HG03045 (cell line): ENCODE results near the gene IGFBP6.
"Not testable (repeated sequence)": the region's sequence is repeated elsewhere in the genome, so short reads cannot be mapped to it uniquely, and the experiment has no call there.

ENCODE experiments used
- ATAC-seq: cut with Tn5 transposase; IDR thresholded peaks from one replicate; pipeline ENCODE4 v1.9.1; 2021; ENCODE audit warnings: mild to moderate bottlenecking, moderate library complexity; ENCODE audit not compliant: unreplicated experiment

IGFBP6 gene

DNA sequence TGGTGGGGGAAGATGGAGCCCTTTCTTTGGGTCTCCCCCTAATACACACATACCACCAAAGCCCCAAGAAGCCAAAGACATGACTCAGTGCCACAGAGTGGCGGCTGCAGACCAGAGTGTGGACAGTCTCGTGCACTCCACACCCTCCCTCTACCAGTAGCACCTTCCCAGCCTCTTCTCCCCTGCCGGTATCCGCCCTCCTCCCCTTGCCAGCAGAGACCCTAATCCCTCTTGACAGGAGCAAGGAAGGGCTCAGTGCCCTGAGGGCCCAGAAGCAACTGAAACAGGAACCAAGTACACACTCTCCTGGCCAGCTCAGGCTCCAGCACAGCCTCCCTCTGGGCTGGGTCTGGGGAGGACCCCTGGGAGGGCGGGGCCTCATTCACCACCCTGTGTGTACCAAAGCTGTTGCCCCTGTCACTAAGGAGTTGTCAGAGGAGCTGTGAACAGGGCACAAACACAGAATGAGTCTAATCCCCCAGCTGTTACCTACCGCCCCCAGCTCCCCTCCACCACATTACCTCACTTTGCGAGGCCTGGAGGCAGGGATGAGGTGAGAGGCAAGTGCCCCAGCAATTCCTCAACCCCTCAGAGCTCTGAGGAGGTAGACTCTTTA is 26.5 kb upstream of the IGFBP6 start:
- no peak for ATAC-seq

DNA sequence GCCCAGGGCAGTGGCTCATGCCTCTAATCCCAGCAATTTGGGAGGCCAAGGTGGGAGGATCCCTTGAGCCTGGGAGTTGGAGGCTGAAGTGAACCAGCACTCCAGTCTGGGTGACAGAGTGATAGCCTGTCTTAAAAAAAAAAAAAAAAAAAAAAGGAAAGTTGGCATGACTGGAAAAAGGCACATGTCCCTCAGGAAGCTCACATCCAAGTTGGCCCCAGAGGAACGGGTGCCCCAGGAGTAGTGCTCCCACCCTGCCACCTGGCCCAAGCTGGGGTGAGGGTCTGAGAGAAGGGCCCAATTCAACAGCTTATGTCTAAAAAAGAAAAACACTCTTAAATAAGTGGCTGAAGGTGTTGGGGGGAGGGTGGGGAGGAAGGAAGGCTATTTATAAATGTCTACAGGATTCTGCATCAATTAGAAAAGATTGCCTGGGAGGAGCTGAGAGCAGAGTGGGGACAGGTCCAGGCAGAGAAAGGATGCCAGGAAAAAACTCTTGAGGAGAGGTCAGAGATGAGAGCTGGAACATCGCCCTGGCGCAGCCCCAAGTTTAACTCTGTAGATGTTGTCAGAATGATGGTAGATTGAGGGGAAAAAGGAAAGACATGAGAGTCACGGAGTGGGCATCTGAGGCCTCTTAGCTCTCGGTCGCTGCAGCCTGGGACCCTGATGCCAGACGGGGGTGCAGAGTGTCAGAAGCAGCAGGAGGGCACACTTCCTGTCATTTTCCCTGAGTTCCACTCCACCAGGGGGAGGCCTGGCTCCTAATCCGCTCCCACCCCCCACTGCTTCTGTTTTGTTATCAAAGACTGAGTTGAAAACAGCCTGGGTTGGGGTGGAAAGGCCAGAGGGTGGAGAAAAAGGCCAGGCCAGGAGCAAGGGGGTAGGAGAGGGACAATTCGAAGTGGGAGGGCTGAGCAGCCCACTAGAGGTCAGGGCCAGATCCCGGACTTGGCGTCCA is 25.6 kb upstream of the IGFBP6 start:
- ATAC-seq: no peak

DNA sequence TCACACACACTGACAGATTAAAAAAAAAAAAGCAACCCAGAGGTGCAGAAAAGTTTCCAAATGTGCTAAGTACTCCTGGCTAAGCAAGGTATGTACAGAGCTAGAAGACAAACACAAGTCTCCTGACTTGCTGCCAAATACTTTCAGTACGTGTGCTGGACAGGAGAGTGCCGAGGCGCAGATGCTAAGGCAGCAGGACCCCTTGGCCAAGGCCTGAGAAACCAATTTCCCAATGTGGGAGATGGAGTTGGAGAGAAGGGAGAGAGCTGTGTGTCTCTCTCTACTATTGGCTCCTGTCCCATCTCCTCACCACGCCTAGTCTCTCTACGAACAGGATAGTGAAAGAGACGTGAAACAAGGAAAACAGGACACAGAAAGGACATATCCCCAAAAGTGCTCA is 23.6 kb upstream of the IGFBP6 start:
- ATAC-seq: no peak

DNA sequence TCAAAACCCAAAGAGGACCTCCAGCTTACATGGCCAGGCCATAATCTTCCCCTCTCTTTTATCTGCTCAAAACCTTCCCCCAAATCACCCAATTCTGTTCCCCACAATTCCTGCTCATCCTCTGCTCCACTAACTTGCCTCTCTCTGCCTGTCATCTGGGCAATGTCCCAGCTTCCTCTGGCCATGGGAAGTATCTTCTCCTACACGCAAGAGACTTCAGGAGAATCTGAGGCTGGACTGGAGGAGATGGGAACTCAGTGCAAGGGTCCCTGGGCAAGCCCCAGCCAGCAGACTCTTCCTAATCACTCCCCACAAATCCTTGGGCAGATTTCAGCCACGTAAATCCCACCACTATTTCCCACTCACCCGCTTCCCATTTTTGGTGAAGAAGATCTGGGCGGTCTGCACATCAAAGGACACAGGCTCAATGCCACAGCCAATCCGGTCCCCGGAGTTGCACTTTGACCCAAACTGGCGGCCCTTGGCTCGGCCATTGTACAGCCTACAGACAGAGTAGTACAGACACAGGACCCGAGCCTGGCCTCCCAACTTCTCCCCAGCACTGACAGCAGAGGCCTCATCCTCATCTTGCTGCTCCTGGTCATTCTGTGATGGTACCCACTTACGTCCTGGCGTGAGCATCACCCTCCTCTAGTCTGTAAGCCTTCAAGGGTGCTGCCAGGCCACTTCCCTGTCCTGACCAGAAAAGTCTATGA is 23.0 kb upstream of the IGFBP6 start:
- ATAC-seq: no peak

DNA sequence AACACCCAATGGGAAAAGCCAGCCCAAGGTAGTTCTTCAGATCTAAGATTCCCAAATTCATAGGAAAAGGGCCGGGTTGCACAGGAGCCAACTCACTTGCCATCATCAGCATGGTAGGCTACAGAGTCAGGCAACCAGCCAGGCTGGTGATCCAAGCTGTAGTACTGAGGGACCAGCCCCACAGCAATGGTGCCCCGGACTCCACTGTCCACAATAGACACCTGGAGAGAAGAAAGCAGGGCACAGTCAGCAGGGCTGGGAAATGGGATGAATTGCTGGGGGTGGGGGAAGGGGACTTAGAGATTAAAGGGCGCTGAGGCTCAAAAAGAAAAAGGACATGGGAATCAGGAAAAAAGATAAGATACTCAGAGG is 22.5 kb upstream of the IGFBP6 start:
- no peak for ATAC-seq

DNA sequence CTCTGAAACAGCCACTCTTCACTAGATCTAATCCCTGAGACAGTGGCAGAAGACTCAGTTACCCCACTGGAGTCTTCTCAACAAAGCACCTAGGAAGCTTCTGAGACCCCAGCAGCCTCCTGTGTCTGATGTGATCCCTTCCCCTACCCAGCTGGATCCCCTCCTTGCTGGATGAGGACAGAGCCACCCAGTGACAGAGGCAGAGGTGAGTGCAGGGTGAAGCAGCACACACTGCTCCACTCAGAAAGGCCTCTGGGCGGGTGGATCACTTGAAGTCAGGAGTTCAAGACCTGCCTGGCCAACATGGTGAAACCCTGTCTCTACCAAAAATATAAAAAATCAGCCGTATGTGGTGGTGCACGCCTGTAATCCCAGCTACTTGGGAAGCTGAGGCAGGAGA is 21.0 kb upstream of the IGFBP6 start:
- ATAC-seq: no peak

DNA sequence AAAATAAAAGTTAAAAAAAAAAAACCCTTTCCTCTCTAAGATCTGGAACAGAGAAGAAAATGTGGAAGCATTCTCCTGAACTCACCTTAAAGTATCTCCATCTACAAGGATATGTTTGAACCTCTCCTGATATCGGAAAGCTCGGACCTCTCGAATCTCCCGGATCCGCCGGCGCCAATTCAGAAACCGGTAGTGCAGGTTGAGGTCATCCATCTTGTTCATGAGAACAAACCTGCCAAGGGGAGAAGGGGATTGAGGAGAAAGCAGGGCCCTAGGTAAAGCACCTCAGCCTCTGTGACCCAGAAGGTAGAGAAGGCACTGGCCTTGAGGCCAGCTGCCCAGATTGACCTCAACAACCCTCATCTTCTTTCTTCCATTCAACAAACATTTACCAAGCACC is 20.4 kb upstream of the IGFBP6 start:
- no peak for ATAC-seq

DNA sequence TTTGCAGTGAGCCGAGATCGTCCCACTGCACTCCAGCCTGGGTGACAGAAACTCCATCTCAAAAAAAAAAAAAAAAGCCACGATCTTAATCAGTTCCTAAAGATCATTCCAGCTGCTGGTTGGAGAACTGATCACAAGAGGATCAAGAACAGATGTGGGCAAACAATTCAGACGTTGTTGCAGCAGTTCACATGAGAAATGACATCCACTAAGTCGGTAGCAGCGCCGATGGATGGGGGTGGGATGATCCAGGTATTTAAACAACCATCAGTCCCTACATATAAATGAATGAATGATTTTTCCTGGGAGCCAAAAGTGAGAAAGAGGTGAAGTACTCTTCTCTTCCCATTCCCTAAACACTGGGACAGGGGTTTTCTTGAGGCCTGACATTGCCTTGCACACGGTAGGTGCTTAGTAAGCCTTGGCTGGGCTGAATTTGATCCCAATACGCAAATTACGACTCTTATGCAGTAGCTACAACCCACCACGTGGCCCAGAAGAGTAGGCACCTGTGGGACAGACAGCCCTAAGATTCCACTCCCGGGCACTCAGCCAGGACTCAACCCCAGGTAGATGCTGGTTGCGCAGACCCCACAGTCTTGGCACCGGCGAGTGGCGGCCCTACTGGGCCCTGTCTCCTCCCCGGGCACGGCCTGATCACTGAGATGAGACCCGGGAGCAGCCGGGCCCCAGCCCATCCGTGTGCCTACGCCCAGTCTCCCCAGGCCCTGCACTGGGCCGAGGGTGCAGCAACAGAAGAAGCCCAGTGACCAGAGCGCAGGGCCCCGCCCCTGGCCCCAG is 18.8 kb upstream of the IGFBP6 start:
- ATAC-seq: peak; percentile 26

DNA sequence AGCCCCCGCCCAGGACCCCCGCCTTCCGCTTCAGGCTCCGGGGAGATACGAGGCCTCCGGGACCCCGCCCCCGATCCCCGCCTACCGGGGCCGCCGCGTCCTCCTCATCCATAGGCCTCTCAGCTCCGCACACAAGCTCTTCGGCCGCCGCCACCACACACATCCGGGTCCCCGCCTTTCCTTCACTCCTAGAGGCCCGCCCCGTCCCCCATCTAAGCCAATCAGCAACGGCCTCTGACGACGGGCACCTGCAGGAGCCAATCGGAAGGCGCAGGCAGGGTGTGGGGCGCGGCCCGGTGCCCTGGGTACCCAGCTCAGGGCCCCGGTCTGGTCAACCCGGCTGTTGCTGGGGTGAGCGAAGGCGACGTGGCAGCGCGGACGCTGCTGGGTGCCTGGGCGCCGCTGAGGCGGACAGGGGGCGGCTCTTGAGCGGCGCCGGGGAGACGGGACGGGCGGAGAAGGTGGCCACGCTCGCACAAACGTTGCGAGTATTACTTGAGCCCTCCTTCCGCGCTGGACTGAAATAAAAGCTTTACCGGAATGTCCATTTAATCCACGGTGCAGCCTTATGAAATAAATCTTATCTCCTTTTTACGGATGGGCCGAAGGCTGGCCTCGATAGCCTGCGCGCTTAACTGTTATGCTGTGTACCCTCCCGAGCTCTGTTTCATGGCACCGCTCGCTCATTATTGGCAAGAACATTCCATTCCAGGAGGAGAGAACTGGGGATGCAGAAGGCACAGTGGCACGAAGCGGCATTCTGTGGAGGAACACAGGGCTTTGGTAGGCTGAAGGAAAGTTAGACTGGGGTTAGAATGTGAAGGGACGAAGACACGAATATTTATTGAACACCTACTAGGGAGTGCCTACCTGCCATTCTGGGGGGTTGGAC is 18.0 kb upstream of the IGFBP6 start, which contains the start of gene SPRYD3:
SPRYD3 (minus strand) TSS at position 165 of the 892 bp plus-strand sequence; CDS start at position 108, 57 bp downstream.
- peak; percentile 97 for ATAC-seq

DNA sequence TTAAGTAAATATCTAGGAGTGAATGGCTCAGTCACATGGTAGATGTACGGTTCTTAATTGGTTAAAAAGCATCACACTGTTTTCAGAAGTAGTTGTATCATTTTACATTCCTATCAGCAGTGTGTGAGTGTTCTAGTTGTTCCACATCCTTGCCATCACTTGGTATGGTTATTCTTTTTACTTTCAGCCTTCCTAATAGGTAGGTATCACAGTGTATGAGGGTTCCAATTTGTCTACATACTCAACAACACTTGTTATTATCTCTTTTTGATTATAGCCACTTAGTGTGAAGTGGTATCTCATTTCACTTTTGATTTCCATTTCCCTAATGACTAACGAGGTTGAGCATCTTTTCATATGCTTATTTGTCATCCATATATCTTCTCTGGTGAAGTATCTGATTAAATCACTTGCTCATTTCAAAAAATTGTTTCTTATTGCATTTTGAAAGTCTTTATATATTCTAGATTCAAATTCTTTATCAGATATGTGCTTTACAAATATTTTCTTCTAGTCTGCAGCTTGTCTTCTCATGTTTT is 14.8 kb upstream of the IGFBP6 start:
- ATAC-seq: no peak

DNA sequence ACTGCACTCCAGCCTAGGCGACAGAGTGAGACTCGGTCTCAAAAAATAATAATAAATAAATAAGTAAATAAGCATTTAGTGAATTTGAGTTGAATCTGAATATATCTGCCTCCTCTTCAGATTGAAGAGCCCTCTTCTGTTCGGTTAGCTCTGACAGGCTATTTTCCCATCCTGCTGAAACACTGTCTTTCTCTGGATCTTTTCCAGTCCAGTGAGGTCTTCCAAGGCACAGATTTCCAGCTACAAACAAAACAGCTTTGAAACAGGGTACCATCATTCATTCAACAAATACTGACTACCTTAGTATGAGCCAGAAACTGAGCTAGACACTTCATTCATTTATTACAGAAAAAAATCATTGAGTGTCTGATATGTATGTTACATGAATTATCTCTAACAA is 11.1 kb upstream of the IGFBP6 start:
- ATAC-seq: no peak

DNA sequence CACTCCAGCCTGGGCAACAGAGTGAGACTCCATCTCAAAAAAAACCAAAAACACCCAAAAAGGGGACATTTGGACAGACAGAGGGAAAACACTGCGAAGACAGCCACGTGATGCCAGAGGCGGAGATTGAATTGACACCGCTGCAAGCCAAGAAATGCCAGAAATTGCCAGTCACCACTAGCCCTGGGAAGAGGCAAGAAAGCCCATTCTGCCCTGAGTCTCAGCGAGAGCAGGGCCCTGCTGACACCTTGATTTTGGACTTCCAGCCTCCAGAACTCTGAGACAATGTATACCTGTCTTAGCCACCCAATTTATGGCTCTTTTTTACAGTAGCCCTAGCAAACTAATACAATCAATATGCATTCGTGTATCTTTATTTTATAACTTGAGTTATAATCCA is 7.4 kb upstream of the IGFBP6 start:
- no peak for ATAC-seq

DNA sequence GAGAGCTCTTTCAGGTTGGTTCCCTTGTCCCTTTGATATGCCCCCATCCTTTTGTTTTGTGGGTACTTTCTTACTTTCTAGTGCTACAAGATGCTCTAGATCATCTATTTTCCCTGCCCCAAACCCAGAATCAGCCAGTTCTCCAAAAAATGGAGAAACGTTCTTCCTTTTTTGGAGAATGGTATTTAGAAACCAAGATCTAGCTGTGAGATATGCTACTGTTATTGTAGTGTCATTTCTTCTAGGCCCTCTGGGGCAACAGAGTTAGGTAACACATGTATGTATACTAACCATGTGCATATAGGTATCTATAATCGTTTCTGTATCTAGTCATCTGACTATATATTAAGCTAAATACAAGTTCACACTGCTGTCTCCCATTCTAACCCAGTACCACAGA is 6.9 kb upstream of the IGFBP6 start:
- no peak for ATAC-seq

DNA sequence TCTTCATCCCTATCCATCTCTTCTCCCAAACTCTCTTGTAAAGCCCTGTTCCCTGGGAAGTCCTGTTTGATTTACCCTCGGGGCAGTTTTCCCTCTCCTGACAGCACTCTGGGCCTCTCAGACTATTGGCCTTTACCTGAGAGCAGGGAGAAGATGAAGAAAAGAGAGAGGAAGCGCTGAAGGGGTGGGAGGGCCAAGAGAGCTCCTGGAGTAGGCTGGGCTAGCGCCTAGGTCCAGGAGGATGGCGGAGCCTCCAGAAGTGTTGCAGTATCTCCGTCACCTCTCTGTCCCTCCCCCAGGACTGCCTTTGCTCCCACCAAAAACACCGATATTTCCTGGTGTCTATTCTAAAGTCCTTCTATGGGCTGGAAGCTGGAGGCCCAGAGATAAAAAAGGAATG is 5.7 kb upstream of the IGFBP6 start:
- no peak for ATAC-seq

DNA sequence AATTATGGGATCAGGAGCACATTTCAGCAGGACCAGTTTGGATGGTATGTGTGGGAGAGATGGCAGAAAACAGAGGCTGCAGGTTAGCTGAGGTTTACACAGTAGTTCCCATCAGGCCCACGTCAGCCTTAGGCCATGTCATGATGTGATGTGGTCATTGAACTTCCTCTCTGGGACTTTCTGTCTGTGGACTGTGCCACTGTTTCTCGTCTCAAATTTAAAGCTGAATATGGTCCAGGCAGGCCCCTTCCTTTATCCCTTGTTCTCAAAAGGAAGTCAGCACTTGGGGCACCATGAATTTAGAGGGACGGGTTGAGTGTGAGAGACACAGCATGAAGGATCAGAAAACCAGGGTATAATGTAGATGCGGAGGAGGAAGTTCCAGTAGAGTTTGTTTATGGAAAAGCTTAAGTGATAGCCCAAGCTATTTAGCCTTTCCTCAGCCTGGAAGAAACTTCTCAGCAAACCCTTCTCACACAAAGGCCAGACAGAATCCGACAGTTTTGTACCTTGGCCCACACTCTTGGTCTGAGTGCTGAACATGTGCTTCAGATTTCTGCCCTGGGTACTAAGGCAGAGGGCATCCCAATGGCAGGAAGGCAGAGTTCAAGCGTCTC is 3.6 kb upstream of the IGFBP6 start:
- no peak for ATAC-seq

DNA sequence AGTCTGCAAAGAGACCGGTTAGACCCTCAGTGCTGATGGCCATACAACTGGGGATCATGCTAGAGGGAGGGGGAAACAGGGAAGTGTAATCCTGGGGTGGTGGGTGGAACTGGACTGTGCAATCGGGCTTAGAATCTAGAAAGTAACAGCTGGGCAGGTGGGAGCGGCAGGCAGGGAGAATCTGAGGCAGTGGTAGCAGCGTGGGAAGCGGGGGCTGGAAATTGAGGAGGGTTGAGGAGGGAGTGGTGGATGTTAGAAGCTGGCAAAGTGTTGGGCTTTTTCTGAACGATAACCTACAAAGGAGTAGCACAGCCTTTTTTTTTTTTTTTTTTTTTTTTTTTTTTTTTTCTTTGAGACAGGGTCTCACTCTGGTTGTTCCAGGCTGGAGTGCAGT is 3.1 kb upstream of the IGFBP6 start:
- ATAC-seq: no peak

DNA sequence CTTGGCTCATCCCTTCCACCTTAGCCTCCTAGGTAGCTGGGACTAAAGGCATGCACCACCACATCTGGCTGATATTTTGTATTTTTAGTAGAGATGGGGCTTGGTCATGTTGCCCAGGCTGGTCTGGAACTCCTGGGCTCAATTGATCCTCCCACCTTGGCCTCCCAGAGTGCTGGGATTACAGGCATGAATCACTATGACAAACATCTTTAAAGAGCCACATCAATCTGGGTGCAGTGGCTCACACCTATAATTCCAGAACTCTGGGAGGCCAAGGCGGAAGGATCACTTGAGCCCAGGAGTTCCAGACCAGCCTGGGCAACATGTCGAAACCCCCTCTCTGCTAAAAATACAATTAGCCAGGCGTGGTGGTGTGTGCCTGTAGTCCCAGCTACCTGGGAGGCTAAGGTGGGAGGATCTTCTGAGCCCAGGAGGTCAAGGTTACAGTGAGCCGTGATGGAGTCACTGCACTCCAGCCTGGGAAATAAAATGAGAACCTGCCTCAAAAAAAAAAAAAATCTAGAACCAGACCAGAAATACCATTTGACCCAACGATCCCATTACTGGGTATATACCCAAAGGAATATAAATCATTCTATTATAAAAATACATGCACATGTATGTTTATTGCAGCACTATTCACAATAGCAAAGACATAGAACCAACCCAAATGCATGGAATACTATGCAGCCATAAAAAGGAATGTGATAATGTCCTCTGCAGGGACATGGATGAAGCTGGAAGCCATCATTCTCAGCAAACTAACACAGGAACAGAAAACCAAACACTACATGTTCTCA is 2.5 kb upstream of the IGFBP6 start:
- ATAC-seq: not testable (repeated sequence)

DNA sequence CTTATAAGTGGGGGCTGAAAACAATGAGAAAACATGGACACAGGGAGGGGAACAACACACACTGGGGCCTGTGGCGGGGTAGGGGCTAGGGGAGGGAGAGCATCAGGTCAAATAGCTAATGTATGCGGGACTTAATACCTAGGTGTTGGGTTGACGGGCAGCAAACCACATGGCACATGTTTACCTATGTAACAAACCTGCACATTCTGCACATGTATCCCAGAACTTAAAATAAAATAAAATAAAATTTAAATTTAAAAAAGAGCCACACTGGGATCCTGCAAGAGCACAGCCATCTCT is 1.9 kb upstream of the IGFBP6 start:
- not testable (repeated sequence) for ATAC-seq
